ENCODE results near the gene PGC.

The PGC gene

GRCh38 chr6:41730531-41731436 is 16.4 kb downstream of the PGC start:
- no peak for DNase-seq (ENCODE audit: low read depth, low spot score)

DNA sequence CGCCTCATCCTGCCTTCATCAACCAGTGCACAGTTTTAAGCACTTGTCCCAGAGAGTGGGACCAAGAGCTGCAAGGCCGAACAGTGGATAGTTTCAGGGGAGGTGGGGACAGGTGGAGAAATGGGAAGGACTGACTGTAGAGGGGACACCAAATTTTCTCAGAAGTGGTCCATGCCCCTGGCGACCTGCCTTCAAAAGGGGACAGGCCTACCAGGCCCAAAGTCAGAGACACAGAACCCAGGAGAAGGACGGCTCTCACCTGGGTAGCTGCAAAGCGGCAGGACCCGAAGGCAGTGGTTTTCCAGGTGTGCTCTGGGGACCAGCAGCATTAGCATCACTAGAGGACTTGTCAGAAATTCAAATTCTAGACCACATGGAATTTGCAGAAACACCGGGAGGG is 17.6 kb downstream of the PGC start:
- DNase-seq (ENCODE audit: low read depth, low spot score): no peak

GRCh38 chr6:41728954-41729353 is 18.2 kb downstream of the PGC start:
- DNase-seq (ENCODE audit: low read depth, low spot score): no peak

DNA sequence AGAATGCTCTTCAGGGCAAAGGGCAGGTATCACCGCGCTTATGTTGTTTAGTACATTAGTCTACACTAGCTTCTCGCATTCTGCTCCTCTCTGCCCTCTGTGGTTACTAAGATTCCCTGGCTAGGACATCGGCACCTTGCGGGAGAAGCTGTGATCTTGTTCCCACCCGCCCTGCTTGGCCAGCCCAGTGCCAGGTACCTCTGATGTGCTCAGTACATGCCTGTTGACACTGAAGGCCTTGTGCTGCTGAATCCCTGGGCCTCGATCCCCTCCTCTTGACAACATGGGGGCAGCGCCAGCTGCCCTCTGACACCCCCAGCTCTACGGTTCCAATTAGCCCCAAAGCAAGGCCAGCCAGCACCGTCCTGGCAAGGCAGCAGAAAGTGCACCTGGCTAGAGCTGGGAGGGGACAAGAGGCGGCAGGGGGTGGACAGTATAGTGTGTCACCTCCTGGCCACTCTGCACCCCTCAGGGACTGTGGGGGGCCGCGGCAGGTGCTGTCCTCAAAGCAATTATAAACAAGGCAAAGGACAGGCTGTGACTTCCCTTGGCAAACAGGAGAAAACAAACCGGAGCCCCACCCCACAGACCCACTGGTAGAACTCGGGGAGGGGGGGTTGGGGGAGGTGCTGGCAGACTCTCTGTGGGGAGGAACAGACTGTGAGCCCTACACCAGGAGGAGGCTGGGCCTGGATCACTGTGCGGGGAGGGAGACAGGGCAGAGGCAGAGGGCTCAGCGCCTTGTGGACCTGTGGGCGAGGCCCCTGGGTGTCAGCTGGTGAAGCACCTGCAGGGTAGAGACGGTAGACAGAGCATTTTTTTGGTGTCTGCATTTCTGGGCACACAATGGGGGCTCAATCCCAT is 18.9 kb downstream of the PGC start:
- no peak for DNase-seq (ENCODE audit: low read depth, low spot score)

GRCh38 chr6:41727705-41728072 is 19.5 kb downstream of the PGC start:
- DNase-seq (ENCODE audit: low read depth, low spot score): no peak

GRCh38 chr6:41726876-41727275 is 20.3 kb downstream of the PGC start:
- no peak for DNase-seq (ENCODE audit: low read depth, low spot score)

- DNase-seq (ENCODE audit: low read depth, low spot score): no peak
Measured at GRCh38 chr6:41724586-41725501, 22.4 kb downstream of the PGC start.

DNA sequence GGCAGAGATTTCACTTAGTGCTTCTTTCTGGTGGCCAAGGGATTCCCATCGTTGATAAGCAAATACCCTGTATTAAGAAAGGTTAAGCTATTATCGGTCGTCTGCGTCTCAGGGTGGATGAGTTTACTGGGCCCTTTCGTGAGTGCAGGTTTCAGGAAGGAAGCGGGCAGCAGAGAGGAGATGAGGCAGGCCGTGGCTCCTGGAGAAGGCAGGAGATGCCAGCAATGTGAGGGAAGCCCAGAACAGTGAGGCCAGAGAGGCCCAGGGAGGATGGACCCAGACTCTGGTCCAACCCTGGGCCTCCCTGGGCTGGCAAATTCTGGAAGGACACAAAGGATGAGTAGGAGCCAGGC is 23.0 kb downstream of the PGC start:
- no peak for DNase-seq (ENCODE audit: low read depth, low spot score)

- no peak for DNase-seq (ENCODE audit: low read depth, low spot score)
Measured at GRCh38 chr6:41723530-41724227, 23.5 kb downstream of the PGC start.

GRCh38 chr6:41722969-41723529 is 24.1 kb downstream of the PGC start:
- no peak for DNase-seq (ENCODE audit: low read depth, low spot score)

GRCh38 chr6:41721414-41721813 is 25.8 kb downstream of the PGC start:
- DNase-seq (ENCODE audit: low read depth, low spot score): no peak

GRCh38 chr6:41720783-41721182 is 26.4 kb downstream of the PGC start:
- no peak for DNase-seq (ENCODE audit: low read depth, low spot score)

DNA sequence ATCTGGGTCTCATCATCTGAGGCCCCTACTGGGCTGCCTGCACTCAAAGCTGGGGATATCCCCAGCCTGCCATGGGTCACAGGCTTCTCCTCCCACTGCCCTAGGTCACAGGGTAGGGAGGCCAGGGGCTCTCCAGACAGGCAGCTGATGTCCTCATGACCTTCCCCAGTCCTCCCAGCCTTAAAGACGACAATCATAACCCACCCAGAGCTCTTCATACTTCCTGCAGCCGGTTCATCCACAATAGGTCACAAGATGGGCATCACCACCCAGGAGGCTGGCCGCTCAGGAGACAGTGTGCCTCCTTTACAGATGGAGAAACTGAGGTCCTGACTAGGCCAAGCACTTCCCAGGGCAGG is 27.0 kb downstream of the PGC start:
- no peak for DNase-seq (ENCODE audit: low read depth, low spot score)

- no peak for DNase-seq (ENCODE audit: low read depth, low spot score)
Measured at GRCh38 chr6:41719436-41720261, 27.5 kb downstream of the PGC start.

DNA sequence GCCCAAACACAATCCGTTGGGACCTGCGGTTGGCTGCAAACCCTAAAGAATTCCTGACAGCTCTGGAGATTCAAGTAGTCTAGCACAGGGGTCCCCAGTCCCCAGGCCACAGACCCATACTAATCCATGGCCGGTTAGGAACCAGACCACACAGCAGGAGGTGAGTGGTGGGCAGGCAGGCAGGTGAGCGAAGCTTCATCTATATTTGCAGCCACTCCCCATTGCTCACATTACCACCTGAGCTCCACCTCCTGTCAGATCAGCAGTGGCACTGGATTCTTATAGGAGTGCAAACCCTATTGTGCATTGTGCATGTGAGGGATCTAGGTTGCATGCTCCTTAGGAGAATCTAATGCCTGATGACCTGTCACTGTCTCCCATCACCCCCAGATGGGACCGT is 28.4 kb downstream of the PGC start:
- no peak for DNase-seq (ENCODE audit: low read depth, low spot score)

DNA sequence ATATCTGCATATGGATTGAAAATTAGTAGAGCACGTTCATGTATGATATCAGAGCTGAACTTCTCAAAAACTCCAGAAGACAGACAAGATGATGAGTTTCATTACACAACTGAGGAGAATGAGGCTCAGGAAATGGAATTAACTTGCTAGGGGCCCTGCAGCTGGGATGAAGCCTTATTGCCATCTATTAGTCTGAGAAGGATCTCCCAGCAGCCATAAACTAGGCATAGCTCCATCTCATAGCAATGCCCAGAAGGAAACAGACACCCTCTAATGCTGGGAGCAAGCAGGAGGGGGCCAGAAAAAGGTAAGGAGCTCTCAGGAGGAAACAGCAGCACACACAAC is 29.8 kb downstream of the PGC start:
- DNase-seq (ENCODE audit: low read depth, low spot score): no peak

DNA sequence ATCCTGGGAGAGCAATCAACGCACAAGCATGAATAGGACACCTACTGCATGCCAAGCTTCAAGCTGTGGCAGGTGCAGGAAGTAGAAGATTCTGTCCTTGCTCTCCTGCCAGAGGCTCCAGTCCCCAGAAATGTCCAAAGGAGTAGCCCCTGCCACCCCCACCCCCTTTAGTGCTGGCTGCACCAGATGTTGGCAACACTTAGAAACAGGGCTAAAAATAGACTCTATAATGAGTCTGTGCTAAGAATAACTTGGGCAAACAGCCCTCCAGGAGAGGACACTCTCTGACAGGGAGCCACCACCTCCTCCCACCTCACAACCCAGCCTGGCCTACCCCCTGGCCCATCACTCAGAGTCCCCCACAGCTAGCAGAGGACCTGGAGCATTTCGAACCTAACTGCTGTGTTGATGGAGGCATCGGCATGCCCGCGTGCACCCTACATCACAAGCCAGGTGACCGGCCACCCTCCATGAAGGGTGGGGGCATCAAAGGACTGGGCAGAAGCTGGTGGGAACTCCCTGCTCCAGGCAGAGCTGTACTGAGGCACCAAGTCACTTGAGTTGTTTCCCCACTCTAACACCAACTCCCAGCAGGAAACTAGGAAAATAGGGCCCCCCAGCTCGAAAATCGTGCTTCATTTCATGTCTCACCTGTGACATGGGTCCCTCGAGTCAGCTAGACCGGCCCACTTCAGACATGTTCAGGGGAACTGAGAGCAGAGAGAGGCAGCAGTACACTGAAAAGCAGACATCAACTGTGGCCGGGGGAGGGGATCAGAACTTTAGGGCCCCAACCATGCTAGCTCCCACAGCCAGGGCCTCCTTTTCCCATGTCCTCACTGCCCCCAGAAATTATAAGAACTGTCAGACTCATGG is 30.4 kb downstream of the PGC start:
- DNase-seq (ENCODE audit: low read depth, low spot score): no peak

GRCh38 chr6:41715795-41716515 is 31.2 kb downstream of the PGC start:
- no peak for DNase-seq (ENCODE audit: low read depth, low spot score)
